ENCODE results near the gene TXNDC12. TPM values are rescaled to one million over a fixed set of nuclear protein-coding genes. Genes with fewer than 3 reads are reported as not detected.

The TXNDC12 gene
- polyA plus RNA-seq, 3 donors = 24.3 to 125 (median 121) TPM

- no peak for TF ChIP-seq CTCF (IDR thresholded peaks at IDR 0.05)
- Histone ChIP-seq H3K36me3 (replicated peaks in 1 of 2; ENCODE audit: control insufficient read depth in 1 of 2, insufficient read depth in 2 of 2, low read length in 2 of 2) (peaks cover 63 to 76% of the 10 kb centered on the region in 2 donors), H3K27ac (ENCODE audit: low read depth in 1 of 2, low read length in 2 of 2) (no peak overlapping the region), H3K9ac (ENCODE audit: insufficient read depth, low read length, poor library complexity, severe bottlenecking) (no peak overlapping the region), H3K27me3 (ENCODE audit: control insufficient read depth in 2 of 2, insufficient read depth in 2 of 2, low read length in 2 of 2) (no peaks in the 10 kb centered on the region), H3K4me2 (replicated peaks; ENCODE audit: extremely low read depth, low read length, poor library complexity, severe bottlenecking) (no peak overlapping the region), H3K4me3 (replicated peaks in 1 of 3; ENCODE audit: low read depth in 2 of 3, low read length in 3 of 3) (no peak overlapping the region), H4K20me1 (ENCODE audit: insufficient read depth, low read length) (no peaks in the 10 kb centered on the region), H3K79me2 (ENCODE audit: insufficient read depth, low read length) (no peaks in the 10 kb centered on the region), H2AFZ (ENCODE audit: insufficient read depth, low read depth, low read length, poor library complexity, severe bottlenecking) (no peak overlapping the region), H3K4me1 (ENCODE audit: control insufficient read depth in 1 of 2, insufficient read depth in 2 of 2, low read length in 2 of 2) (no peaks in the 10 kb centered on the region), H3K9me3 (replicated peaks in 1 of 2; ENCODE audit: control insufficient read depth in 1 of 2, insufficient read depth in 1 of 2, low read length in 2 of 2) (no peaks in the 10 kb centered on the region)
- H3K27ac Mint-ChIP-seq = no peak overlapping the region
- no peak for DNase-seq
- 90% methylated on average over 1 of the region's 2 CpGs for WGBS (ENCODE audit: insufficient coverage)
- no peak overlapping the region for H3K4me3 Mint-ChIP-seq
- H3K36me3 Mint-ChIP-seq = peaks cover 59 to 77% of the 10 kb centered on the region in 2 donors
- no peaks in the 10 kb centered on the region for H3K27me3 Mint-ChIP-seq (ENCODE audit: low read depth in 3 of 3)
- intact Hi-C loops (cut with micrococcal nuclease) = no loop called here
- no peaks in the 10 kb centered on the region for H3K9me3 Mint-ChIP-seq
- H3K4me1 Mint-ChIP-seq = no peaks in the 10 kb centered on the region
Measured at GRCh38 chr1:52022133-52022532, 32.9 kb downstream of the TXNDC12 start.

- H3K36me3 ChIP-seq (replicated peaks in 1 of 2; ENCODE audit: control insufficient read depth in 1 of 2, insufficient read depth in 2 of 2, low read length in 2 of 2) = no peaks in the 10 kb centered on the region
- DNase-seq = no peak
- no peaks in the 10 kb centered on the region for H3K79me2 ChIP-seq (ENCODE audit: insufficient read depth, low read length)
- H3K27me3 ChIP-seq (ENCODE audit: control insufficient read depth in 2 of 2, insufficient read depth in 2 of 2, low read length in 2 of 2) = peaks cover 8 to 9% of the 10 kb centered on the region in 2 donors
- no peak overlapping the region for H3K9ac ChIP-seq (ENCODE audit: insufficient read depth, low read length, poor library complexity, severe bottlenecking)
- no peak for TF ChIP-seq CTCF (IDR thresholded peaks at IDR 0.05)
- H3K4me1 Mint-ChIP-seq = no peaks in the 10 kb centered on the region
- H3K36me3 Mint-ChIP-seq = no peaks in the 10 kb centered on the region
- H3K27ac Mint-ChIP-seq = no peak overlapping the region
- no peak overlapping the region for H3K27ac ChIP-seq (ENCODE audit: low read depth in 1 of 2, low read length in 2 of 2)
- 95% methylated on average over 3 of the region's 7 CpGs for WGBS (ENCODE audit: insufficient coverage)
- no peaks in the 10 kb centered on the region for H4K20me1 ChIP-seq (ENCODE audit: insufficient read depth, low read length)
- no peak overlapping the region for H3K4me3 Mint-ChIP-seq
- intact Hi-C loops (cut with micrococcal nuclease) = no loop called here
- H3K27me3 Mint-ChIP-seq (ENCODE audit: low read depth in 3 of 3) = peaks cover 25 to 38% (median 28%) of the 10 kb centered on the region in 3 donors
- no peak overlapping the region for H2AFZ ChIP-seq (ENCODE audit: insufficient read depth, low read depth, low read length, poor library complexity, severe bottlenecking)
- H3K9me3 ChIP-seq (replicated peaks in 1 of 2; ENCODE audit: control insufficient read depth in 1 of 2, insufficient read depth in 1 of 2, low read length in 2 of 2) = no peaks in the 10 kb centered on the region
- H3K4me2 ChIP-seq (replicated peaks; ENCODE audit: extremely low read depth, low read length, poor library complexity, severe bottlenecking) = no peak overlapping the region
- H3K4me3 ChIP-seq (replicated peaks in 1 of 3; ENCODE audit: low read depth in 2 of 3, low read length in 3 of 3) = no peak overlapping the region
- peaks cover 0 to 3% (median 3%) of the 10 kb centered on the region in 7 donors for H3K9me3 Mint-ChIP-seq
- no peaks in the 10 kb centered on the region for H3K4me1 ChIP-seq (ENCODE audit: control insufficient read depth in 1 of 2, insufficient read depth in 2 of 2, low read length in 2 of 2)
Measured at GRCh38 chr1:52008071-52008809, 46.8 kb downstream of the TXNDC12 start.
